A549 (cell line): ENCODE results near the gene PEX7. TPM values are rescaled to one million over a fixed set of nuclear protein-coding genes. Genes with fewer than 3 reads are reported as not detected.
"Not testable (repeated sequence)": the region's sequence is repeated elsewhere in the genome, so short reads cannot be mapped to it uniquely, and the experiment has no call there.

Source experiments
- ATAC-seq, 2 experiments: fragments of 200-7000 bp in 1 of 2; fragments of >200 bp in 1 of 2; cut with Nextera tagmentation in 1 of 2; cut with Tn5 transposase in 1 of 2; 3 replicates each; pipeline versions ENCODE4 v1.8.0 to v1.9.1; 2018 to 2020; ENCODE audit warnings: mild to moderate bottlenecking in 1 of 2, moderate library complexity in 1 of 2
- CTCF ChIA-PET: fragments of 300-600 bp; sonication (Branson Sonifier 250); formaldehyde crosslinking; extraction: SDS; loops from one replicate; lab custom pipeline; 2021; ENCODE audit warnings: antibody characterized with exemption, inconsistent platforms; lab: Yijun Ruan, JAX
- POLR2A ChIA-PET: fragments of 350-600 bp; formaldehyde crosslinking; extraction: SDS; loops from one replicate; lab custom pipeline; 2021; ENCODE audit warnings: antibody characterized with exemption, inconsistent platforms; lab: Yijun Ruan, JAX
- DNase-seq, 2 experiments: peaks; one replicate each; pipeline versions ENCODE4 v3.0.0 to v3.0.0-alpha.2; 2011 to 2016; ENCODE audit warnings: low read depth in 1 of 2, low spot score in 1 of 2
- FAIRE-seq: peaks from 2 replicates; lab custom pipeline; 2011; peaks lifted over from hg19 to GRCh38; lab: Jason Lieb, UNC
- H3K27ac ChIP-seq, 2 experiments: fragments of >200 bp; sonication (Bioruptor Twin); formaldehyde crosslinking; 3 replicates each; pipeline ENCODE4 v1.5.1; 2016 to 2017
- H3K4me1 ChIP-seq: fragments of >200 bp; sonication (Bioruptor Twin); formaldehyde crosslinking; 3 replicates; pipeline ENCODE4 v1.6.1; 2016
- H3K4me2 ChIP-seq: fragments of >200 bp; sonication (Bioruptor Twin); formaldehyde crosslinking; 3 replicates; pipeline ENCODE4 v1.6.1; 2016
- H3K4me3 ChIP-seq: fragments of >200 bp; sonication (Bioruptor Twin); formaldehyde crosslinking; 3 replicates; pipeline ENCODE4 v1.5.1; 2016
- H3K9me3 ChIP-seq: fragments of >200 bp; sonication (Bioruptor Twin); formaldehyde crosslinking; 3 replicates; pipeline ENCODE4 v1.6.1; 2016
- BHLHE40 ChIP-seq: IDR thresholded peaks from 2 replicates; pipeline ENCODE4 v1.6.1; 2012; ENCODE audit warnings: low read depth, low read length, inconsistent platforms
- CHD2 ChIP-seq: fragments of 150-350 bp; IDR thresholded peaks from 2 replicates; pipeline ENCODE4 v1.6.1; 2014; ENCODE audit warnings: low read length; ENCODE audit not compliant: partially characterized antibody
- CTCF ChIP-seq: fragments of >200 bp; sonication (Bioruptor Twin); formaldehyde crosslinking; IDR thresholded peaks from 3 replicates; pipeline ENCODE4 v1.5.1; 2016
- ELK1 ChIP-seq: fragments of 150-350 bp; IDR thresholded peaks from 2 replicates; pipeline ENCODE4 v1.6.1; 2014; ENCODE audit warnings: low read depth, mild to moderate bottlenecking, low read length
- ESRRA ChIP-seq: fragments of 150-350 bp; IDR thresholded peaks from 2 replicates; pipeline ENCODE4 v1.6.1; 2014; ENCODE audit warnings: mild to moderate bottlenecking, low read length, borderline replicate concordance
- FOXS1 ChIP-seq: fragments of 250-450 bp; sonication (Bioruptor Pico); IDR thresholded peaks from 2 replicates; pipeline ENCODE4 v1.5.0; 2020; ENCODE audit warnings: mild to moderate bottlenecking, moderate library complexity
- HEYL ChIP-seq: fragments of 250-450 bp; sonication (Bioruptor Pico); IDR thresholded peaks from 2 replicates; pipeline ENCODE4 v1.8.0; 2021; ENCODE audit warnings: mild to moderate bottlenecking, moderate library complexity
- HOXA7 ChIP-seq: fragments of 250-450 bp; sonication (Bioruptor Pico); IDR thresholded peaks from 2 replicates; pipeline ENCODE4 v1.5.0; 2020; ENCODE audit warnings: mild to moderate bottlenecking, moderate library complexity
- HOXB13 ChIP-seq: fragments of 250-450 bp; sonication (Bioruptor Pico); IDR thresholded peaks from 2 replicates; pipeline ENCODE4 v1.5.0; 2020; ENCODE audit warnings: low read depth, mild to moderate bottlenecking, moderate library complexity
- JUN ChIP-seq, 2 experiments: fragments of >200 bp; sonication (Bioruptor Twin); formaldehyde crosslinking; IDR thresholded peaks; 2 replicates in 1 of 2; 3 replicates in 1 of 2; pipeline ENCODE4 v1.6.1; 2016 to 2017
- JUNB ChIP-seq: fragments of >200 bp; sonication (Bioruptor Twin); formaldehyde crosslinking; IDR thresholded peaks from 2 replicates; pipeline ENCODE4 v1.6.1; 2016
- KDM5A ChIP-seq: fragments of 200-600 bp; sonication (generic); IDR thresholded peaks from 2 replicates; pipeline ENCODE4 v1.6.1; 2016; ENCODE audit warnings: antibody characterized with exemption, mild to moderate bottlenecking
- MAFK ChIP-seq: fragments of 450-650 bp; IDR thresholded peaks from 2 replicates; pipeline ENCODE4 v1.6.1; 2014; ENCODE audit not compliant: partially characterized antibody
- MAX ChIP-seq: IDR thresholded peaks from 2 replicates; pipeline ENCODE4 v1.6.1; 2012
- NPAS2 ChIP-seq: fragments of 250-450 bp; sonication (Bioruptor Pico); IDR thresholded peaks from 2 replicates; pipeline ENCODE4 v1.8.0; 2022; ENCODE audit warnings: mild to moderate bottlenecking, moderate library complexity, borderline replicate concordance
- RNF2 ChIP-seq: fragments of 200-600 bp; sonication (generic); IDR thresholded peaks from 2 replicates; pipeline ENCODE4 v1.6.1; 2016; ENCODE audit warnings: low read depth, mild to moderate bottlenecking, antibody characterized with exemption, moderate library complexity, borderline replicate concordance
- SREBF2 ChIP-seq: fragments of 450-650 bp; IDR thresholded peaks from 2 replicates; pipeline ENCODE4 v1.6.1; 2014; ENCODE audit warnings: mild to moderate bottlenecking, moderate library complexity
- ZNF302 ChIP-seq: fragments of 250-450 bp; sonication (Bioruptor Pico); IDR thresholded peaks from 2 replicates; pipeline ENCODE4 v1.9.0; 2021; ENCODE audit warnings: inconsistent platforms, mild to moderate bottlenecking, moderate library complexity
- WGBS: methylation state at CpG from one replicate; pipeline ENCODE4 v1.1.6; 2017; ENCODE audit errors: missing lambda C conversion rate; 5-methylcytosine and 5-hydroxymethylcytosine counted together
- polyA plus RNA-seq, 4 experiments: library from polyadenylated mRNA; depleted of rRNA in 3 of 4; stranded (reverse); fragments of >200 nt; fragmentation: RNase III in 1 of 4; extraction: RNeasy Plus Mini Kit Qiagen cat#74134 plus additional on column Dnase treatment in 1 of 4; gene quantifications; 2 replicates in 3 of 4; 3 replicates in 1 of 4; pipeline ENCODE4 v1.2.3, GENCODE V29; 2011 to 2017

Gene PEX7
- polyA plus RNA-seq, 2 of the 4 experiments (the other 2 are of a cell fraction), result 6.9 to 9.6 TPM

GRCh38 chr6:136958168-136958567 lies 135.8 kb downstream of the PEX7 start:
- DNase-seq, result no peak
- TF ChIP-seq BHLHE40 (no peak), CTCF (no peak), SREBF2 (no peak), ZNF302 (CRISPR knock-in tag) (no peak), JUN (IDR thresholded peaks at IDR 0.05) (no peak), FOXS1 (CRISPR knock-in tag) (no peak), MAFK (no peak), ESRRA (no peak), NPAS2 (CRISPR knock-in tag) (no peak), HOXA7 (CRISPR knock-in tag) (no peak), KDM5A (no peak)
- TF ChIP-seq, all 56 proteins: peak for 0
- no peak overlapping the region for H3K4me2 ChIP-seq
- no peak for ATAC-seq
- 93% methylated on average over 2 of the region's 5 CpGs for WGBS
- CTCF ChIA-PET, result no interaction called here
- no peak overlapping the region for H3K27ac ChIP-seq
- no peaks in the 10 kb centered on the region for H3K4me1 ChIP-seq
- POLR2A ChIA-PET, result no interaction called here
- no peaks in the 10 kb centered on the region for H3K9me3 ChIP-seq
- FAIRE-seq, result no peak
- H3K4me3 ChIP-seq, result no peak overlapping the region

GRCh38 chr6:136959471-136959891 lies 137.1 kb downstream of the PEX7 start:
- no peak overlapping the region for H3K4me3 ChIP-seq
- H3K27ac ChIP-seq, result no peak overlapping the region
- H3K4me1 ChIP-seq, result no peaks in the 10 kb centered on the region
- TF ChIP-seq RNF2 (no peak), MAX (no peak), CHD2 (no peak), NPAS2 (CRISPR knock-in tag) (no peak), ELK1 (no peak), JUNB (no peak), HEYL (CRISPR knock-in tag) (no peak)
- H3K4me2 ChIP-seq, result no peak overlapping the region
- whole genome bisulfite sequencing, result 37% methylated on average over 7 of the region's 14 CpGs
- no peak for FAIRE-seq
- POLR2A ChIA-PET, result no interaction called here
- no peaks in the 10 kb centered on the region for H3K9me3 ChIP-seq
- CTCF ChIA-PET, result no interaction called here
- no peak; a peak in 2 of 6 replicates for ATAC-seq
- no peak for DNase-seq

- H3K27ac ChIP-seq, H3K4me2 ChIP-seq, ATAC-seq, H3K4me1 ChIP-seq, CTCF ChIA-PET, H3K4me3 ChIP-seq, DNase-seq, H3K9me3 ChIP-seq, FAIRE-seq: not testable (repeated sequence)
- POLR2A ChIA-PET, result interaction anchor here (0.6 kb wide), 1 partner anchor 357 kb away, joined by 3 read pairs; no protein-coding TSS in a partner anchor
- WGBS, result 77% methylated on average over 6 of the region's 6 CpGs
Measured at GRCh38 chr6:136959935-136960334, 137.5 kb downstream of the PEX7 start.

GRCh38 chr6:136960781-136961180 lies 138.4 kb downstream of the PEX7 start:
- FAIRE-seq, result no peak

More at GRCh38 chr6:136960781-136961180, 138.4 kb downstream of the PEX7 start:
- no peak for DNase-seq
- Histone ChIP-seq H3K9me3 (no peaks in the 10 kb centered on the region), H3K4me1 (no peaks in the 10 kb centered on the region), H3K4me3 (no peak overlapping the region), H3K4me2 (no peak overlapping the region), H3K27ac (no peak overlapping the region)
- POLR2A ChIA-PET, result no interaction called here
- no peak for TF ChIP-seq HOXB13 (CRISPR knock-in tag)
- 94% methylated on average over 3 of the region's 3 CpGs for WGBS
- CTCF ChIA-PET, result no interaction called here
- ATAC-seq, result no peak
